GM03348 (cell line): ENCODE results near the gene CYLD.

Experiments
- DNase-seq: peaks from one replicate; pipeline ENCODE4 v3.0.0; 2012; ENCODE audit warnings: low spot score

The CYLD gene

GRCh38 chr16:50846511-50846910 lies 104.6 kb downstream of the CYLD start:
- no peak for DNase-seq

- no peak for DNase-seq
Measured at GRCh38 chr16:50847166-50847565, 105.3 kb downstream of the CYLD start.

GRCh38 chr16:50848755-50849514 lies 107.0 kb downstream of the CYLD start:
- DNase-seq, result no peak
